SU-DHL-6 (cell line): ENCODE results near the gene MARS1.
"Not testable (repeated sequence)": the region's sequence is repeated elsewhere in the genome, so short reads cannot be mapped to it uniquely, and the experiment has no call there.

ENCODE experiments used
- H2AFZ ChIP-seq: fragments of 200-600 bp; sonication (generic); 2 replicates; pipeline ENCODE4 v1.6.1; 2014; ENCODE audit warnings: low read depth, mild to moderate bottlenecking, moderate library complexity, mixed read lengths, antibody characterized with exemption, low read length; ENCODE audit not compliant: severe bottlenecking
- H3F3A ChIP-seq: fragments of 200-600 bp; shearing (Covaris generic); 2 replicates; pipeline ENCODE4 v1.6.0; 2016; ENCODE audit warnings: antibody characterized with exemption, mild to moderate bottlenecking; ENCODE audit not compliant: insufficient read depth
- H3K27ac ChIP-seq: fragments of 200-600 bp; sonication (generic); 2 replicates; pipeline ENCODE4 v1.5.1; 2016; ENCODE audit warnings: low read depth, mild to moderate bottlenecking, low read length, moderate library complexity, mixed read lengths
- H3K27me3 ChIP-seq: fragments of 200-600 bp; sonication (generic), shearing (Covaris generic); 2 replicates; pipeline ENCODE4 v1.6.0; 2014; ENCODE audit warnings: mild to moderate bottlenecking, low read length
- H3K36me3 ChIP-seq: fragments of 200-600 bp; sonication (generic); 2 replicates; pipeline ENCODE4 v1.6.1; 2014; ENCODE audit warnings: mild to moderate bottlenecking, low read length, mixed read lengths
- H3K4me2 ChIP-seq: fragments of 300-600, 200-600 bp; shearing (Covaris generic), sonication (generic); 2 replicates; pipeline ENCODE4 v1.6.0; 2014; ENCODE audit warnings: low read length, low read depth, mild to moderate bottlenecking; ENCODE audit not compliant: poor library complexity, severe bottlenecking
- H3K4me3 ChIP-seq: fragments of 200-600 bp; sonication (generic); 2 replicates; pipeline ENCODE4 v1.5.1; 2014; ENCODE audit warnings: antibody characterized with exemption, low read length, mild to moderate bottlenecking, mixed read lengths; ENCODE audit not compliant: insufficient read depth, poor library complexity, severe bottlenecking
- H3K79me2 ChIP-seq: fragments of 200-600 bp; sonication (generic); 2 replicates; pipeline ENCODE4 v1.6.1; 2014; ENCODE audit warnings: mild to moderate bottlenecking, low read length, moderate library complexity; ENCODE audit not compliant: insufficient read depth
- H3K9ac ChIP-seq: fragments of 200-600 bp; sonication (generic); 2 replicates; pipeline ENCODE4 v1.7.0; 2014; ENCODE audit warnings: mild to moderate bottlenecking, low read length
- H3K9me2 ChIP-seq: fragments of 200-600 bp; sonication (generic); replicated peaks from 2 replicates; pipeline ENCODE4 v1.6.1; 2014; ENCODE audit warnings: low read length; ENCODE audit not compliant: insufficient read depth
- H3K9me3 ChIP-seq: fragments of 200-600 bp; sonication (generic); 2 replicates; pipeline ENCODE4 v1.6.1; 2014; ENCODE audit warnings: low read length, mixed read lengths; ENCODE audit not compliant: insufficient read depth
- H4K20me1 ChIP-seq: fragments of 200-600 bp; sonication (generic); 2 replicates; pipeline ENCODE4 v1.6.1; 2014; ENCODE audit warnings: low read depth, mild to moderate bottlenecking, antibody characterized with exemption, low read length, moderate library complexity, mixed read lengths
- EZH2phosphoT487 ChIP-seq: fragments of 200-600 bp; sonication (generic), shearing (Covaris generic); conservative IDR thresholded peaks from 2 replicates; pipeline ENCODE4 v1.6.1; 2018; ENCODE audit warnings: mild to moderate bottlenecking, antibody characterized with exemption, low read length, moderate library complexity, mixed read lengths
- TF ChIP-seq, protein P1 (sequence below): fragments of 200-600 bp; sonication (generic); IDR thresholded peaks from one replicate; pipeline ENCODE4 v1.5.1; 2017; ENCODE audit warnings: antibody characterized with exemption, mild to moderate bottlenecking, low read length, moderate library complexity; ENCODE audit not compliant: insufficient read depth, poor library complexity, severe bottlenecking

MARS1 gene

DNA sequence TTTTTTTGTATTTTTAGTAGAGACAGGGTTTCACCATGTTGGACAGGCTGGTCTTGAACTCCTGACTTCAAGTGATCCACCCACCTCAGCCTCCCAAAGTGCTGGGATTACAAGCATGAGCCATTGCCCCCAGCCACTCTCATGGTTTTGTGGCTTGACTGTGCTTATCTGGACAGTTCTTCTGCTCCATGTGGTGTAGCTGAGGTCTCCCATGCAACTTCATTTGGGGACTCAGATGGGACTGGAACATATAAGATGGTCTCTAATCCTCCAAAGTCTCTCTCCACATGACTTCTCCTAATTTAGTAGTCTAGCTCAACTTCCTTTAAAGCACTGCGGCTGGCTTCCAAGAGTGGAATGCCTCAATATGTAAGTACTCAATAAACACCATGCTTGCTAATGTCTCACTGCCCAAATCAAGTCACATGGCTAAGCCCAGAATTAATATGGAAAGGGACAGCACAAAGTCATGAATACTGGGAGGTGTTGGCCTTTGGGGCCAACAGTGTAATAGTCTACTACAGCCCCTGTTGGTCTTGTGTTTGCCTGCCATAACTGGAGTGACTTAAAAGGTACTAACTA is 45.9 kb upstream of the MARS1 start:
- H3K27me3 ChIP-seq: peaks cover 3% of the 10 kb centered on the region; the same call in 1 of the 2 replicates
- H3K79me2 ChIP-seq: no peaks in the 10 kb centered on the region
- no peak overlapping the region for H3K4me2 ChIP-seq
- H3K9ac ChIP-seq: no peak overlapping the region
- H3K9me2 ChIP-seq: no peaks in the 10 kb centered on the region
- no peak overlapping the region for H2AFZ ChIP-seq
- no peak overlapping the region for H3K4me3 ChIP-seq
- TF ChIP-seq, protein P1, sequence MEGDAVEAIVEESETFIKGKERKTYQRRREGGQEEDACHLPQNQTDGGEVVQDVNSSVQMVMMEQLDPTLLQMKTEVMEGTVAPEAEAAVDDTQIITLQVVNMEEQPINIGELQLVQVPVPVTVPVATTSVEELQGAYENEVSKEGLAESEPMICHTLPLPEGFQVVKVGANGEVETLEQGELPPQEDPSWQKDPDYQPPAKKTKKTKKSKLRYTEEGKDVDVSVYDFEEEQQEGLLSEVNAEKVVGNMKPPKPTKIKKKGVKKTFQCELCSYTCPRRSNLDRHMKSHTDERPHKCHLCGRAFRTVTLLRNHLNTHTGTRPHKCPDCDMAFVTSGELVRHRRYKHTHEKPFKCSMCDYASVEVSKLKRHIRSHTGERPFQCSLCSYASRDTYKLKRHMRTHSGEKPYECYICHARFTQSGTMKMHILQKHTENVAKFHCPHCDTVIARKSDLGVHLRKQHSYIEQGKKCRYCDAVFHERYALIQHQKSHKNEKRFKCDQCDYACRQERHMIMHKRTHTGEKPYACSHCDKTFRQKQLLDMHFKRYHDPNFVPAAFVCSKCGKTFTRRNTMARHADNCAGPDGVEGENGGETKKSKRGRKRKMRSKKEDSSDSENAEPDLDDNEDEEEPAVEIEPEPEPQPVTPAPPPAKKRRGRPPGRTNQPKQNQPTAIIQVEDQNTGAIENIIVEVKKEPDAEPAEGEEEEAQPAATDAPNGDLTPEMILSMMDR: no peak
- no peak for TF ChIP-seq EZH2phosphoT487
- H3K36me3 ChIP-seq: no peaks in the 10 kb centered on the region
- H3K9me3 ChIP-seq: no peaks in the 10 kb centered on the region
- H3K27ac ChIP-seq: no peak overlapping the region
- H4K20me1 ChIP-seq: no peaks in the 10 kb centered on the region
- peaks cover 7% of the 10 kb centered on the region; the same call in 1 of the 2 replicates for H3F3A ChIP-seq

DNA sequence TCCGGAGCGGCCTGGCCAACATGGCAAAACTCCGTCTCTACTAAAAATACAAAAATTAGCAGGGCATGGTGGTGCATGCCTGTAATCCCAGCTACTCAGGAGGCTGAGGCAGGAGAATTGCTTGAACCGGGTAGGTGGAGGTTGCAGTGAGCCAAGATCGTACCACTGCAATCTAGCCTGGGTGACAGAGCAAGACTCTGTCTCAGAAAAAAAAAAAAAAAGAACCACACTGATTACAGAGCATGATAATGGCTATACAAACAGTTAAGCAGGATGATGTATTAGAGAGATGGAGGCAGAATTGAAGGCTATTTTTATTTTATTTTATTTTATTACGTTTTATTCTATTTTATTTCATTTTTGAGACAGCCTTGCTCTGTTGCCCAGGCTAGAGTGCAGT is 43.5 kb upstream of the MARS1 start:
- H3K79me2 ChIP-seq, H3K27ac ChIP-seq, H3K9me3 ChIP-seq, H3K36me3 ChIP-seq, H3K4me2 ChIP-seq, H3F3A ChIP-seq, H2AFZ ChIP-seq, H3K4me3 ChIP-seq, H4K20me1 ChIP-seq, H3K9me2 ChIP-seq, H3K9ac ChIP-seq, H3K27me3 ChIP-seq: not testable (repeated sequence)

DNA sequence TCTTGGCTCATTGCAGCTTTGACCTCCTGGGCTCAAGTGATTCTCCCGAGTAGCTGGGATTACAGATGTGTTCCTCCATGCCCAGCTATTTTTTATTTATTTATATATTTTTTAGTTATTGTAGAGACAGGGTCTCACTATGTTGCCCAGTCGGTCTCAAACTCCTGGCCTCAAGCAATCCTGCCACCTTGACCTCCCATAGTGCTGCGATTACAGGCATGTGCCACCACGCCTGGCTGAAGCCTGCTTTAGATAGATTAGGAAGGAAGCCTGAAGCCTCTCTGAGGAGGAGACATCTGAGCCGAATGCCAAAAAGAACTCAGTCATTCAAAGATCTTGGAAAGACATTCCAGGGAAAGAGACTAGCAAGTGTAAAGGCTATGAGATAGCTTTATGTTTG is 43.1 kb upstream of the MARS1 start:
- Histone ChIP-seq H3K27ac (no peak overlapping the region), H3K9me3 (no peaks in the 10 kb centered on the region), H2AFZ (no peak overlapping the region), H3K4me2 (no peak overlapping the region), H3K79me2 (no peaks in the 10 kb centered on the region), H3K36me3 (no peaks in the 10 kb centered on the region), H3K4me3 (no peak overlapping the region), H3K9ac (no peak overlapping the region), H3K27me3 (peaks cover 3% of the 10 kb centered on the region; the same call in 1 of the 2 replicates), H4K20me1 (no peaks in the 10 kb centered on the region), H3K9me2 (no peaks in the 10 kb centered on the region), H3F3A (peaks cover 7% of the 10 kb centered on the region; the same call in 1 of the 2 replicates)
- TF ChIP-seq EZH2phosphoT487: no peak
- TF ChIP-seq, protein P1: no peak

DNA sequence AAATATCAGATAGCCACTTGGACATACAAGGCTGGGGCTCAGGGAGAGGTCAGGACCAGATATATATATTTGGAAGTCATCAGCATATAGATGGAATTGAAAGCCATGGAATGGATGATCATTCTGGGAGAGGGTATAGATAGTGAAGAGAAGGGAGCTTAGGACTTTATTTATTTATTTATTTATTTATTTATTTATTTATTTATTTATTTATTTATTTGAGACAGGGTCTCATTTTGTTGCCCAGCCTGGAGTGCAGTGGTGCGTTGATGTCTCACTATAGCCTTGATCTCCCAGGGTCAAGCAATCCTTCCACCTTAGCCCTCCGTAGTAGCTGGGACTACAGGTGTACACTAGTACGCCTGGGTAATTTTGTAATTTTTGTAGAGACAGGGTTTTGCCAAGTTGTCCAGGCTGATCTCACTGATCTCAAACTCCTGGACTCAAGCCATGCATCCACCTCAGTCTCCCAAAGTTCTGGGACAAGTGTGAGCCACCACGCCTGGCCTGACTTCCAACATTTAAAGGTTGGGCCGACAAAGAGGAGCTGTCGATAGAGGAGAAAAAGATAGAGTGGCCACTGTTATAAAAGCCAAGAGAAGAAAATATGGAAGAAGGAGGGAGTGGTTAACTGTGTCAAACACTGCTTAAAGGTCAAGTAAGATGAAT is 41.4 kb upstream of the MARS1 start:
- no peak overlapping the region for H3K4me2 ChIP-seq
- TF ChIP-seq, protein P1: no peak
- no peak for TF ChIP-seq EZH2phosphoT487
- no peak overlapping the region for H3K4me3 ChIP-seq

More for the DNA sequence above, 41.4 kb upstream of the MARS1 start:
- no peak overlapping the region for H2AFZ ChIP-seq
- H3K9me3 ChIP-seq: no peaks in the 10 kb centered on the region
- H3K9me2 ChIP-seq: no peaks in the 10 kb centered on the region
- H3K36me3 ChIP-seq: no peaks in the 10 kb centered on the region
- H3K27me3 ChIP-seq: peaks cover 3% of the 10 kb centered on the region; the same call in 1 of the 2 replicates
- no peak overlapping the region for H3K27ac ChIP-seq
- H3K79me2 ChIP-seq: no peaks in the 10 kb centered on the region
- H3F3A ChIP-seq: peaks cover 7% of the 10 kb centered on the region; the same call in 1 of the 2 replicates
- no peaks in the 10 kb centered on the region for H4K20me1 ChIP-seq
- no peak overlapping the region for H3K9ac ChIP-seq
